SK-N-SH treated with all-trans-retinoic acid at 6 μM for 48 hours (cell line): Measurements from ENCODE around the gene RPS19BP1.

Experiments used
- ISL1 ChIP-seq: fragments of 250-450 bp; sonication (Bioruptor Pico); IDR thresholded peaks from 2 replicates; pipeline ENCODE4 v2.1.2; 2022; ENCODE audit warnings: mild to moderate bottlenecking, moderate library complexity
- OSR1 ChIP-seq: fragments of 250-450 bp; sonication (Bioruptor Pico); IDR thresholded peaks from 2 replicates; pipeline ENCODE4 v1.8.0; 2022; ENCODE audit warnings: moderate library complexity, mild to moderate bottlenecking, inconsistent platforms
- PPARA ChIP-seq: fragments of 250-450 bp; sonication (Bioruptor Pico); IDR thresholded peaks from 2 replicates; pipeline ENCODE4 v1.5.0; 2020; ENCODE audit warnings: mild to moderate bottlenecking, borderline replicate concordance
- RARB ChIP-seq: fragments of 250-450 bp; sonication (Bioruptor Pico); IDR thresholded peaks from 2 replicates; pipeline ENCODE4 v1.8.0; 2021; ENCODE audit warnings: mild to moderate bottlenecking, moderate library complexity
- SNAI2 ChIP-seq: fragments of 250-450 bp; sonication (Bioruptor Pico); IDR thresholded peaks from 2 replicates; pipeline ENCODE4 v1.5.0; 2020; ENCODE audit warnings: mild to moderate bottlenecking, moderate library complexity
- TCF4 ChIP-seq: fragments of 250-450 bp; sonication (Bioruptor Pico); IDR thresholded peaks from 2 replicates; pipeline ENCODE4 v1.8.0; 2021; ENCODE audit warnings: mild to moderate bottlenecking, moderate library complexity, borderline replicate concordance
- TOX ChIP-seq: fragments of 250-450 bp; sonication (Bioruptor Pico); IDR thresholded peaks from 2 replicates; pipeline ENCODE4 v1.8.0; 2021; ENCODE audit warnings: mild to moderate bottlenecking, moderate library complexity, borderline replicate concordance
- ZC3H10 ChIP-seq: fragments of 250-450 bp; sonication (Bioruptor Pico); IDR thresholded peaks from 2 replicates; pipeline ENCODE4 v1.5.1; 2021; ENCODE audit warnings: mild to moderate bottlenecking, moderate library complexity
- ZFP30 ChIP-seq: fragments of 450-650 bp; formaldehyde crosslinking; IDR thresholded peaks from 2 replicates; pipeline ENCODE4 v1.5.0; 2022; ENCODE audit warnings: mild to moderate bottlenecking, moderate library complexity
- ZNF565 ChIP-seq: fragments of 450-650 bp; formaldehyde crosslinking; conservative IDR thresholded peaks from 2 replicates; pipeline ENCODE4 v1.5.0; 2020; ENCODE audit warnings: low read depth, mild to moderate bottlenecking, moderate library complexity
- ZNF70 ChIP-seq: fragments of 450-650 bp; formaldehyde crosslinking; IDR thresholded peaks from 2 replicates; pipeline ENCODE4 v1.5.0; 2020; ENCODE audit warnings: mild to moderate bottlenecking, moderate library complexity
- TF ChIP-seq, protein P1 (sequence below): fragments of 250-450 bp; sonication (Bioruptor Pico); IDR thresholded peaks from 2 replicates; pipeline ENCODE4 v1.5.1; 2020; ENCODE audit warnings: low read depth, mild to moderate bottlenecking, moderate library complexity
- TF ChIP-seq, protein P2 (sequence below): fragments of 250-450 bp; sonication (Bioruptor Pico); IDR thresholded peaks from 2 replicates; pipeline ENCODE4 v1.8.0; 2020; ENCODE audit warnings: mild to moderate bottlenecking, moderate library complexity, borderline replicate concordance
- TF ChIP-seq, protein P3 (sequence below): fragments of 250-450 bp; sonication (Bioruptor Pico); IDR thresholded peaks from 2 replicates; pipeline ENCODE4 v1.5.0; 2020; ENCODE audit warnings: mild to moderate bottlenecking, moderate library complexity

DNA sequence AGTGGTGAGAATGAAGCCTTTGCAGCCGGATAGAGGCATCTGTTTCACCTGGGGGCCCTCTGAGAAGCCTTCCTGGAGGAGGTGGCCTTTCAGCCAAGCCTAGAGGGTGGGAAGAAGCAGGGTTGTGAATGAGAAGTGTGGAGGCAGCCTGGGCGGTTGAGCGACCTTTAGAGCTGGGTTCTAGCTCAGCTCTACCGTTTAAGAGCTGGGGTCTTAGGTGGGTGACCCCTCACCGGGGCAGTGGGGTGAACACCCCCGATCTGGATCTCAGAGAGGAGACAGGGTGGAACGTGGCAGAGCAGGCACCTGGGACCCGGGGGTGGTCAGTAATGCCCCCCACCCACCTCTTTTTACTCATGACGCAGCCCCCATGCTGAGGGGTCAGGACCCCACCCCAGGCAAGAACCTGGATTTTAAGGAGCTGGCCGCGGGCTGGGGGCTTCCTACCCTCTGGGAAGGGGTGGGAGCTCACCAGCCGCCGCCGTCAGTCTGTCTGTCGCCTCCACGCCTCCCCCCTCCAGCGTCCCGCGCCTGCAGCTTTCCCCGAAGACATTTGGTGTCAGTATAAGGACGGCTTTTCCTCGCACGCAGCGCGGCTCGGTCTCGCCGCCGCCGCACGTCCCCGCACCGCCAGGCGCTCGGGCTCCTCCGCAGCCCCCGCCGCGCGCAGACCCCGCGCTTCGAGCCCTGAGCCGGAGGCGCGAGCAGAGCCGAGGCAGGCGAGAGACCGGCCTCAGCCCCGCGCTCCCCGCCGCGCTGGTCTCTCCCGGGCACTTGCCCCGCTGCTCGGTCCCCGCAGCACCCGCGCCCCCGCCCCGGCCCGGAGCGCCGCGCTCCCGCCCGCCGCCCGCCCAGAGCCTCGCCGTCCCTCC, 24.7 kb upstream of the RPS19BP1 start:
- TF ChIP-seq, protein P1, sequence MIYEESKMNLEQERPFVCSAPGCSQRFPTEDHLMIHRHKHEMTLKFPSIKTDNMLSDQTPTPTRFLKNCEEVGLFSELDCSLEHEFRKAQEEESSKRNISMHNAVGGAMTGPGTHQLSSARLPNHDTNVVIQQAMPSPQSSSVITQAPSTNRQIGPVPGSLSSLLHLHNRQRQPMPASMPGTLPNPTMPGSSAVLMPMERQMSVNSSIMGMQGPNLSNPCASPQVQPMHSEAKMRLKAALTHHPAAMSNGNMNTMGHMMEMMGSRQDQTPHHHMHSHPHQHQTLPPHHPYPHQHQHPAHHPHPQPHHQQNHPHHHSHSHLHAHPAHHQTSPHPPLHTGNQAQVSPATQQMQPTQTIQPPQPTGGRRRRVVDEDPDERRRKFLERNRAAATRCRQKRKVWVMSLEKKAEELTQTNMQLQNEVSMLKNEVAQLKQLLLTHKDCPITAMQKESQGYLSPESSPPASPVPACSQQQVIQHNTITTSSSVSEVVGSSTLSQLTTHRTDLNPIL = no peak
- TF ChIP-seq ZC3H10 (CRISPR knock-in tag) (no peak), SNAI2 (no peak), ZFP30 (CRISPR knock-in tag) (no peak), OSR1 (CRISPR knock-in tag) (no peak), RARB (CRISPR knock-in tag) (no peak), ISL1 (CRISPR knock-in tag) (no peak), PPARA (CRISPR knock-in tag) (no peak), ZNF70 (CRISPR knock-in tag) (no peak), ZNF565 (no peak), TCF4 (CRISPR knock-in tag) (no peak), TOX (CRISPR knock-in tag) (no peak)
- TF ChIP-seq, protein P2, sequence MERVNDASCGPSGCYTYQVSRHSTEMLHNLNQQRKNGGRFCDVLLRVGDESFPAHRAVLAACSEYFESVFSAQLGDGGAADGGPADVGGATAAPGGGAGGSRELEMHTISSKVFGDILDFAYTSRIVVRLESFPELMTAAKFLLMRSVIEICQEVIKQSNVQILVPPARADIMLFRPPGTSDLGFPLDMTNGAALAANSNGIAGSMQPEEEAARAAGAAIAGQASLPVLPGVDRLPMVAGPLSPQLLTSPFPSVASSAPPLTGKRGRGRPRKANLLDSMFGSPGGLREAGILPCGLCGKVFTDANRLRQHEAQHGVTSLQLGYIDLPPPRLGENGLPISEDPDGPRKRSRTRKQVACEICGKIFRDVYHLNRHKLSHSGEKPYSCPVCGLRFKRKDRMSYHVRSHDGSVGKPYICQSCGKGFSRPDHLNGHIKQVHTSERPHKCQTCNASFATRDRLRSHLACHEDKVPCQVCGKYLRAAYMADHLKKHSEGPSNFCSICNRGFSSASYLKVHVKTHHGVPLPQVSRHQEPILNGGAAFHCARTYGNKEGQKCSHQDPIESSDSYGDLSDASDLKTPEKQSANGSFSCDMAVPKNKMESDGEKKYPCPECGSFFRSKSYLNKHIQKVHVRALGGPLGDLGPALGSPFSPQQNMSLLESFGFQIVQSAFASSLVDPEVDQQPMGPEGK (CRISPR knock-in tag) = no peak
- TF ChIP-seq, protein P3, sequence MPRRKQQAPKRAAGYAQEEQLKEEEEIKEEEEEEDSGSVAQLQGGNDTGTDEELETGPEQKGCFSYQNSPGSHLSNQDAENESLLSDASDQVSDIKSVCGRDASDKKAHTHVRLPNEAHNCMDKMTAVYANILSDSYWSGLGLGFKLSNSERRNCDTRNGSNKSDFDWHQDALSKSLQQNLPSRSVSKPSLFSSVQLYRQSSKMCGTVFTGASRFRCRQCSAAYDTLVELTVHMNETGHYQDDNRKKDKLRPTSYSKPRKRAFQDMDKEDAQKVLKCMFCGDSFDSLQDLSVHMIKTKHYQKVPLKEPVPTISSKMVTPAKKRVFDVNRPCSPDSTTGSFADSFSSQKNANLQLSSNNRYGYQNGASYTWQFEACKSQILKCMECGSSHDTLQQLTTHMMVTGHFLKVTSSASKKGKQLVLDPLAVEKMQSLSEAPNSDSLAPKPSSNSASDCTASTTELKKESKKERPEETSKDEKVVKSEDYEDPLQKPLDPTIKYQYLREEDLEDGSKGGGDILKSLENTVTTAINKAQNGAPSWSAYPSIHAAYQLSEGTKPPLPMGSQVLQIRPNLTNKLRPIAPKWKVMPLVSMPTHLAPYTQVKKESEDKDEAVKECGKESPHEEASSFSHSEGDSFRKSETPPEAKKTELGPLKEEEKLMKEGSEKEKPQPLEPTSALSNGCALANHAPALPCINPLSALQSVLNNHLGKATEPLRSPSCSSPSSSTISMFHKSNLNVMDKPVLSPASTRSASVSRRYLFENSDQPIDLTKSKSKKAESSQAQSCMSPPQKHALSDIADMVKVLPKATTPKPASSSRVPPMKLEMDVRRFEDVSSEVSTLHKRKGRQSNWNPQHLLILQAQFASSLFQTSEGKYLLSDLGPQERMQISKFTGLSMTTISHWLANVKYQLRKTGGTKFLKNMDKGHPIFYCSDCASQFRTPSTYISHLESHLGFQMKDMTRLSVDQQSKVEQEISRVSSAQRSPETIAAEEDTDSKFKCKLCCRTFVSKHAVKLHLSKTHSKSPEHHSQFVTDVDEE = no peak
